ENCODE results near the gene DHRS13.

- no peak for TF ChIP-seq CTCF (IDR thresholded peaks at IDR 0.05; ENCODE audit: poor library complexity, severe bottlenecking)
- no peak for TF ChIP-seq EZH2 (IDR thresholded peaks at IDR 0.05; ENCODE audit: borderline replicate concordance, insufficient read depth, low read length, poor library complexity, severe bottlenecking)
- no peak for TF ChIP-seq MXI1 (conservative IDR thresholded peaks at IDR 0.05; ENCODE audit: poor library complexity, severe bottlenecking)
- no peak for TF ChIP-seq RAD21 (conservative IDR thresholded peaks at IDR 0.05)
- TF ChIP-seq EP300 (conservative IDR thresholded peaks at IDR 0.05; ENCODE audit: poor library complexity, severe bottlenecking): no peak
These were observed 41.3 kb downstream of the DHRS13 start for GRCh38 chr17:28861393-28862203.
